ENCODE results near the gene ADGRG3.
A peak's percentile ranks its signal among the peaks of the same experiment; 100 is the strongest.

Gene ADGRG3

DNA sequence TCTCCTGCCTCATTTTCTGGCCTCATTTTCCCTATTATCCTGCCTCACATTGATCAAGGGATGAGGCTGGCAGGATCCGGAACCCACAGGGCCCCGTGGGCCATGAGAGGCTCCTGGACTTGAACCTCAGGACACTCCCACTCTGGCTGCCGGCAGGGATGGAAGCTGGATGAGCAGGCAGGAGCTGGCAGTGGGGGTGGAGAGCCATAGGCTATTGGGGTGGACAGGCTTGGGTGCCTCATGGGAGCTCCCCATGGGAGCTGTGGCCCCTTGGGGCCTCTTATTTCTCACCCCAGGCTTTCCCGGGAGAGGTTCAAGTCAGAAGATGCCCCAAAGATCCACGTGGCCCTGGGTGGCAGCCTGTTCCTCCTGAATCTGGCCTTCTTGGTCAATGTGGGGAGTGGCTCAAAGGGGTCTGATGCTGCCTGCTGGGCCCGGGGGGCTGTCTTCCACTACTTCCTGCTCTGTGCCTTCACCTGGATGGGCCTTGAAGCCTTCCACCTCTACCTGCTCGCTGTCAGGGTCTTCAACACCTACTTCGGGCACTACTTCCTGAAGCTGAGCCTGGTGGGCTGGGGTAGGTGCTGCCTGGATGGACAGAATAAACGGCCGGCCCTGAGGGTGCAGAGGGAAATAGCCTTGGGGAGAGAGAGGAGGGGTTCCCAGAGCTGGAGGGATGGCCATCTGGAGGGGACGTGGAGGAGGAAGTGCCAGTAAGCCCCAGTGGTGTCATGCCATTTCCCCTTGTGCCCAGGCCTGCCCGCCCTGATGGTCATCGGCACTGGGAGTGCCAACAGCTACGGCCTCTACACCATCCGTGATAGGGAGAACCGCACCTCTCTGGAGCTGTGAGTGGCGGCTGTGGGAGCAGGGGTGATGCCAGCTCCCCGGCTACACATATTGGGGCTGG, 15.8 kb downstream of the ADGRG3 start:
- ATAC-seq (ENCODE audit: low read depth) (no peak), DNase-seq (ENCODE audit: low spot score in 2 of 2) (no peak)
- Mint-ChIP-seq H3K27ac (peak overlapping the region; percentile 2), H3K36me3 (no peaks in the 10 kb centered on the region), H3K4me1 (peaks cover 4% of the 10 kb centered on the region), H3K27me3 (peaks cover 7% of the 10 kb centered on the region), H3K4me3 (no peak overlapping the region), H3K9me3 (no peaks in the 10 kb centered on the region)

DNA sequence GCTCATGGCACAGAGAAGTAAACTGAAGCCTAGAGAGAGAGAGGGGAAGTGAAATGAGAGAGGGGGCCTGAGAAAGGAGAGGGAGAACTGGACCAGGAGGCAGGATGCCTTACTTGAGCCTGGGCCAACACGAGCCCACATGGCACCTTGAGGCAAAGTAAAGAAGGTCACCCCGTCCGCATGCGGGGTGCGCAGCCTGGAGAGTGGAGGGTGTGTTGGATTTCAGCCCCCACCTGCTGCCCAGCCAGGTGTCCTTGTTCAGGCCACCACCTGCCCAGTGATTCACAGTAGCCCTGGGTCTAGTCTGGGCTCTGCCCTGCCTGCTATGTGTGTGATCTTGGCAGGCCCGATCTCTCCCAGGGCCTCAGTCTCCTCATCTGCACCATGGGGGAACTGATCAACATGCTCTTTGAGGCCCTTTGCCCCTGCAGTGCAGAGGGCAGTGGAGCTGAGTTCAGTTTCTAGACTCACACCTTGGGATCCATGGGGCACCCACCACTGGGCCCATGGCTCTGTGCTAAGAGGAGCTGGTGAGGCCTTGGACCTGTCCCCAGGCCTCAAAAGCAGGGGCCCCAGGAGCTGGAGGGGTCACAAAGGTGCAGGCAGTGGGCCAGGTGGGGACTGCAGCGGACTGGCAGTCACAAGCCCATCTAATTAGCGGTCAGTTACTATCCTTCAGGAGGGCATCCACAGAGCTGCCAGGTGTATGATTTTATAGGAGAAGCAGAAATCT, 16.7 kb downstream of the ADGRG3 start:
- DNase-seq (ENCODE audit: low spot score in 2 of 2) (no peak), ATAC-seq (ENCODE audit: low read depth) (no peak)
- Mint-ChIP-seq H3K36me3 (no peaks in the 10 kb centered on the region), H3K27ac (no peak overlapping the region), H3K27me3 (peaks cover 5% of the 10 kb centered on the region), H3K4me3 (no peak overlapping the region), H3K9me3 (no peaks in the 10 kb centered on the region), H3K4me1 (peaks cover 6% of the 10 kb centered on the region)

DNA sequence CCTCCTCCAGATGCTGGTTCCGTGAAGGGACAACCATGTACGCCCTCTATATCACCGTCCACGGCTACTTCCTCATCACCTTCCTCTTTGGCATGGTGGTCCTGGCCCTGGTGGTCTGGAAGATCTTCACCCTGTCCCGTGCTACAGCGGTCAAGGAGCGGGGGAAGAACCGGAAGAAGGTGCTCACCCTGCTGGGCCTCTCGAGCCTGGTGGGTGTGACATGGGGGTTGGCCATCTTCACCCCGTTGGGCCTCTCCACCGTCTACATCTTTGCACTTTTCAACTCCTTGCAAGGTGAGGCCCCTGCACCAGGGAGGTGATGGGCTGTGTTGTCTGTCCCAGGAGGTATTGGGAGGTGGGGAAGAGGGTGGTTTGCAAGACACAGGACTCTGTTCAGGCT, 17.5 kb downstream of the ADGRG3 start:
- DNase-seq (ENCODE audit: low spot score in 2 of 2) (no peak), ATAC-seq (ENCODE audit: low read depth) (no peak)
- no peak overlapping the region for H3K27ac Mint-ChIP-seq
- H3K4me3 Mint-ChIP-seq: no peak overlapping the region
- no peaks in the 10 kb centered on the region for H3K9me3 Mint-ChIP-seq
- peaks cover 4% of the 10 kb centered on the region for H3K27me3 Mint-ChIP-seq
- no peaks in the 10 kb centered on the region for H3K36me3 Mint-ChIP-seq
- H3K4me1 Mint-ChIP-seq: peaks cover 9% of the 10 kb centered on the region

DNA sequence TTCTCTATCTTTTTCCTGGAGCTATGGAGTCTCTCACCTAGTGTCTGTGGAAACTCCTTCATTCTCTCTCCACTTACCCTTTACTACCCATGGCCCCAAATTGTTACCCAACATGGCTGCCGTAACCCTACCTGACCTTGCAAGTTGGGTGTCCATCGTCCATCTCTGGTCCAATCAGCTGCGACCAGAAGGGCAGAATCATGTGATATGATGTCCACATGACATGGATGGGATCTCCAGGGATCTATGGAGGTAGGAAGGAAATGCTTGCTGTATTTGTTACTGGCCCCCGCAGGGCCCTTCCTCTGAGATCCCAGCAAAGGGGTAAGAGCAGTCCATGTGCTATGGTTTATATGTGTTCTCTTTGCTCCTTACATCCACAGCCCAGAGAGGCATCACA, 18.5 kb downstream of the ADGRG3 start:
- Mint-ChIP-seq H3K4me3 (no peak overlapping the region), H3K9me3 (no peaks in the 10 kb centered on the region), H3K4me1 (peaks cover 11% of the 10 kb centered on the region), H3K27me3 (peaks cover 4% of the 10 kb centered on the region), H3K36me3 (no peaks in the 10 kb centered on the region), H3K27ac (no peak overlapping the region)
- no peak for ATAC-seq (ENCODE audit: low read depth)
- no peak for DNase-seq (ENCODE audit: low spot score in 2 of 2)

DNA sequence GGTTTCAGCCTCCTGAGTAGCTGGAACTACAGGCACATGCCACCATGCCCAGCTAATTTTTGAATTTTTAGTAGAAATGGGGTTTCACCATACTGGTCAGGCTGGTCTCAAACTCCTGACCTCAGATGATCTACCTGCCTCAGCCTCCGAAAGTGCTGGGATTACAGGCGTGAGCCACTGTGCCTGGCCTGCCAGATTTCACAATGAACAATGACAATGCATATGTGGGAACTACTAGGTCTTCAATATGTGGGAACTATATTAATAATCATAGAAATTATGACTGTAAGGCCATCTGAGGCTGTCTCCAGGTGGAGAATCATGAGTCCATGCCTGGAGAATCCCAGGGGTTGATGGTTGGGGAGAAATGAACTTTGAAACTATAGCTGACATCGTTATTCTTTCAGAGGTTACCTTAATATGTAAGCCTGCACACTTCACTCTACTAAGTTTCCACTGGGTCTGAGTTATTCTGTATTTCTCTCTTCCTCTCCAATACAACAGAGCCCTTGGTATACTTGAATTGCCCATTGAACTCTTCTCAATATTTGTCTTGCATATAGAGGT, 19.3 kb downstream of the ADGRG3 start:
- Mint-ChIP-seq H3K27ac (peak overlapping the region; percentile 2), H3K27me3 (peaks cover 2% of the 10 kb centered on the region), H3K9me3 (no peaks in the 10 kb centered on the region), H3K4me1 (peaks cover 11% of the 10 kb centered on the region), H3K36me3 (no peaks in the 10 kb centered on the region), H3K4me3 (no peak overlapping the region)
- DNase-seq (ENCODE audit: low spot score in 2 of 2) (no peak), ATAC-seq (ENCODE audit: low read depth) (no peak)

DNA sequence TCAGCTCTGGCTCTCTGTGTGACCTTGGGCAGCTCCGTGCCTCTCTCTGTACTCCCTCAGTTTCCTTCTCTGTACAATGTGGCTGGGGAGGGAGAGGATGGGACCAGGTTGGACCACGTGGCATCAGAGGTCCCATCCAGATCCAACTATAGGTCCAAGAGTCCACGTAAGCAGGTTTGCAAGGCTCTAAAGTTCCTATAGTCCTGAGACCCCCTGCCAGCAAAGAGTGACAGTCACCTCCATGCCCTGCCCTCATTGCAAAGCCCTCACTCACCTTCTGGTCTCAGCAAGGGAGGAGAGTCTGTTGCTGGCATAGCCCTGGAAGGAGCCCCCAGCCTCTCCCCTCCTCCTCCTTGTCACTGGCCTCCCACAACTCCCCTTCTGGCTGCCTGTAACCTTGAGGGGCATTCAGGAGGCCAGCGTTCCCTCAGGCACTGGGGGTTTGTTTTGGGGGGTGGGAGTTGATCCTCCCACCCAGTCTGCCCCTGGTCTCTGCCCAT, 20.4 kb downstream of the ADGRG3 start:
- H3K36me3 Mint-ChIP-seq: no peaks in the 10 kb centered on the region
- no peak for ATAC-seq (ENCODE audit: low read depth)
- H3K9me3 Mint-ChIP-seq: no peaks in the 10 kb centered on the region
- H3K4me3 Mint-ChIP-seq: no peak overlapping the region
- no peak for DNase-seq (ENCODE audit: low spot score in 2 of 2)
- H3K27ac Mint-ChIP-seq: peak overlapping the region; percentile 2
- H3K4me1 Mint-ChIP-seq: peaks cover 11% of the 10 kb centered on the region
- no peaks in the 10 kb centered on the region for H3K27me3 Mint-ChIP-seq

DNA sequence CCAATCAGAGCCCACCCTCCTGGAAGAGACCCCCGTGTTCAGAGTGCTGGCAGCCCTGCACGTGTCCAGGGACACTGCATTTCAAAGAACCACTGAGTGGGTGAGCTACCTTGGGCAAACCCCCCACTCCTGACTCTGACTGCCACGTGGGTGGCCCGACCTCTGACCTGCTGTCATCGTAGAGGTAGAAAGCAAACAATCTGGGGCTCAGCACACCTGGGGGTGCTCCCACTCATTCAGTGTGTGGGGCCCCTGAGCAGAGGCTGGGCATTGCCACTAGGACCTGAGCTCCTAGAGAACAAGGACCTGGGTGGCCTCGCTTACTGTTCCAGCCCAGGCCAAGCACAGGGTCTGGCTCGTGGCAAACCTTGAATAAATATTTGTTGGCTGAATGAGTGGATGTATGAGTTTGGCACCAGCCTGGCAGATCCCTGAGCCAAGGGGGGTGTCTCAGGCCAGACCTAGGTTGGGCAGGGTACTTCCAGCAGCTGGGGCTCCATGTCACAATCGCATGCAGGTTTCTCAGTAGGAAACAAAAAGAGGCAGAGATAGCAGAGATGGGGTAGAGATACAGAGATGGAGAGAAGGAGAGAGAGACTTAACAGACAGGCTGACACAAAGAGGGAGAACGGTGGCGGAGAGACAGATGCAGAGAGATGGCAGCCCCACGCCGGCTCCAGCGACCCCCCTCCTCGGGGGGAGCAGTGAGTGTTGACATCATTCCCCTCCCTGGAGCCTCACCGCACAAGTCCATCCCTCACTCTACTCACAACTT, 21.1 kb downstream of the ADGRG3 start:
- Mint-ChIP-seq H3K4me1 (peaks cover 11% of the 10 kb centered on the region), H3K4me3 (no peak overlapping the region), H3K36me3 (no peaks in the 10 kb centered on the region), H3K9me3 (no peaks in the 10 kb centered on the region), H3K27me3 (no peaks in the 10 kb centered on the region), H3K27ac (peak overlapping the region; percentile 88)
- ATAC-seq (ENCODE audit: low read depth) (no peak), DNase-seq (ENCODE audit: low spot score in 2 of 2) (no peak)

DNA sequence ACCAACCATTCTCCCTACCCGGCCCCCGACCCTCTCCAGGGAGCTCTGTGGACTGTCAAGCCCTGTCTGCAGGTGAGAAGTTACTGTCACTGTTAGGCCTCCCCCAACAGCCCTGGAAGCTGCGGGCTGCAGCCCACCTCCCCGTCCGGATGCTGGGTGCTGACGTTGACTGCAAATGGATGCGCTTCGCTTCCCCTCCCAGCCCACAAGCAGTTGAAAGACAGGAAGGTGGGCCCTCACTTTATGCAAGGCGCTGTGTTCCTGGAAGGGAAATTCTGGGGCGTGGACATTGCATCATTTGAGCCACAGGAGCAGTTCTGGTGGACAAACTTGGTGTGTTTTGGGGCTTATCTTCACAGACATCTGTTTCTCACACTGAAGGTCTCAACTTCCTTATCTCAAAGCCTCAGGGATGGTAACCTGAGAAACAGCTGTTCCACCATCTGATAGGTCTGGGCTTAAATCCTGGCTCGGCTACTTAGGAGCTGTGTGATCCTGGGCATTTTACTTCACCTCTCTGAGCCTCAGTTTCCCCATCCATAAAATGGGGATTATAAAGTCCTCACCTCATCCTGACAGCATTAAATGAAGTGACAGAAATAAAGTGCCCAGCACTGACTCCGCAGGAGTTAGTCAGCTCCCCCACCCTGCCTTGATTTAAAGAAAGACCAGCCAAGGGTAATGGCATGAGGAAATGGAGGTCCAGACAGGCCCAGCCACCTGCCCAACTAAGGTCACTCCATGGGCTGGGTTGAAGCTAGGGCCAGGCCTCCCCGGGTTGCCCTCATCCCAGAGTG, 21.9 kb downstream of the ADGRG3 start:
- no peaks in the 10 kb centered on the region for H3K9me3 Mint-ChIP-seq
- ATAC-seq (ENCODE audit: low read depth): peak; percentile 87
- no peaks in the 10 kb centered on the region for H3K36me3 Mint-ChIP-seq
- peaks cover 15% of the 10 kb centered on the region for H3K4me1 Mint-ChIP-seq
- H3K27ac Mint-ChIP-seq: peak overlapping the region; percentile 88
- H3K4me3 Mint-ChIP-seq: no peak overlapping the region
- H3K27me3 Mint-ChIP-seq: no peaks in the 10 kb centered on the region
- peak; percentile 27 to 35 for DNase-seq (ENCODE audit: low spot score in 2 of 2)

DNA sequence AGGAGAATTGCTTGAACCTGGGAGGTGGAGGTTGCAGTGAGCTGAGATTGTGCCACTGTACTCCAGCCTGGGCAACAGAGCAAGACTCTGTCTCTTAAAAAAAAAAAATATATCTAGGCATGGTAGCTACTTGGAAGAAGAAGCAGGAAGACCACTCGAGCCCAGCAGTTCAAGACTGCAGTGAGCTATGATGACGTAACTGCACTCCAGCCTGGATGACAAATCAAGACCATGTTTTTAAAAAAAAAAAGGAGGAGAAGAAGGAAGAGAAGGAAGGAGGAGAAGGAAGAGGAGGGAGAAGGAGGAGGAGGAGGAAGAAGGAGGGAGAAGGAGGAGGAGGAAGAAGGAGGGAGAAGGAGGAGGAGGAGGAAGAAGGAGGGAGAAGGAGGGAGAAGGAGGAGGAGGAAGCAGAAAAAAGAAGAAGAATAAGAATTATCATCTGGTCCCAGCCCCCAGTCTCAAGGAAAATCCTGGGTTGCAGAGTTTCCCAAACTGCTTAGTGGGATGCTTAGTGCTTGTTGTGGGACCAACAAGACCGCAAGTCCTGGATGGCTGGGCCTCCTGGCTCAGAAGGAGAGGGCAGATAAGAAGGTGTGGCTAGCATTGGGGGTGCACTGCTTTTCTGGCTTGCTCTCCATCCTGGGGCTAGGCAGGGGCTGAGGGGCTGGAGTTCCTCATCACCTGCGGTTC, 22.8 kb downstream of the ADGRG3 start:
- Mint-ChIP-seq H3K27me3 (no peaks in the 10 kb centered on the region), H3K9me3 (no peaks in the 10 kb centered on the region)

DNA sequence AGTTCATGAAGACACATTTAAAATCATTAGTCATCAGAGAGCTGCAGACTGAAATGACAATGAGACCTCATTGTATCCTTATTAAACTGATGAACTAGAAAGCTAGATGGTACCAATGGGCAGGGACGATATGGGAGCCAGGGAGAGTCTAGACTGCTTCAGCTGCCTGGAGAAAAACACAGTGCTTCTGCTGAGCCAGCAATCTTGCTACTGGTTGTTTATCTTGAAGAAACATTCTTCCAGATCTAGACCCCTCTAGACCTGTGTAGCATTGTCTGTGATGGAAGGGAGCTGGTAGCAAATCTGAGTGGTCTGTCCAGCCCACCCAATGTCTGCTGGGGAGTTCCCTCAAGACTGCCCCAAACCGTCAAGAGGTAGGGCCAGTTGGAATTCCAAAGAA, 24.5 kb downstream of the ADGRG3 start:
- Mint-ChIP-seq H3K27ac (peak overlapping the region; percentile 26), H3K27me3 (no peaks in the 10 kb centered on the region), H3K4me1 (peaks cover 17% of the 10 kb centered on the region), H3K9me3 (no peaks in the 10 kb centered on the region), H3K36me3 (no peaks in the 10 kb centered on the region), H3K4me3 (no peak overlapping the region)
- DNase-seq (ENCODE audit: low spot score in 2 of 2): no peak
- no peak for ATAC-seq (ENCODE audit: low read depth)

More for the DNA sequence above, 22.8 kb downstream of the ADGRG3 start:
- H3K4me1 Mint-ChIP-seq: peaks cover 17% of the 10 kb centered on the region
- H3K4me3 Mint-ChIP-seq: no peak overlapping the region
- no peak for ATAC-seq (ENCODE audit: low read depth)
- no peak for DNase-seq (ENCODE audit: low spot score in 2 of 2)
- peak overlapping the region; percentile 56 for H3K27ac Mint-ChIP-seq
- H3K36me3 Mint-ChIP-seq: no peaks in the 10 kb centered on the region

DNA sequence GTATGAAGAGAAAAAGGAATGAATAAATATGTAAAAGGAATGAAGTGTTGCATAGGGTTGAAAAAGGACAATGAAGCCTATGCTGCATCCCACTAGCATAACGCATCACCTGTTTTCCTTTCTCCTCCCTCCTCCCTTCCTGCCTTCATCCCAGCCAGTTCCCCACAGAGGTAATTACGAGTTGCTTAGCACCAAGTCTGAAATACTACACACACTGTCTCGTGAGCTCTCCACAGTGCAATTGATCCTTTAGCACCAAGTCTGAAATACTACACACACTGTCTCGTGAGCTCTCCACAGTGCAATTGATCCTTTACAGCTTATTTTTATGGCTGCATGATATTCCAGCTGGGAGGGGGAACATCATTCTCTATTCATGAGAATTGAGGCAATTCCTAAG, 25.4 kb downstream of the ADGRG3 start:
- Mint-ChIP-seq H3K36me3 (no peaks in the 10 kb centered on the region), H3K4me3 (no peak overlapping the region), H3K9me3 (no peaks in the 10 kb centered on the region), H3K27ac (no peak overlapping the region), H3K4me1 (peaks cover 17% of the 10 kb centered on the region), H3K27me3 (no peaks in the 10 kb centered on the region)
- DNase-seq (ENCODE audit: low spot score in 2 of 2): no peak
- no peak for ATAC-seq (ENCODE audit: low read depth)

DNA sequence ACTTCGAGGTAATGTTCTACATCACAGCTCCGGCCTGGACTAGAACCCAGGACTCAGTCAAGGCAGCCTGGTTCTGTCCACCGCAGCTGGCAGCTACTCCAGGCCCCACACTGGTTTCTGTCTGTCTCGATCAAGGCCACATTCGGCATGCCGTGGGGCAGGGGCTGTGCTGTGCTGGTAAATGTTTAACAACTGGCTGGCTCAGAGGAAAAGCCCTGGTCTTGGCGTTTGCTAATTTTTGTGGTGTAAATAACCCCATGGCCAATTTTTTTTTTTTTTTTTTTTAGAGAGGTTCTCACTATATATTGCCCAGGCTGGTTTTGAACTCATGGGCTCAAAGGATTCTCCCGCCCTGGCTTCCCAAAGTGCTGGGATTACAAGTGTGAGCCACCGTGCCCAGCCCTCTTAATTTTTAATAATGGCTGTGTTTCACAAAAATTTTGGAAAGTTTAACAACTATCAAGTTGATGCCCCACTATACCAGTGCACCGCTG, 26.2 kb downstream of the ADGRG3 start:
- DNase-seq (ENCODE audit: low spot score in 2 of 2): no peak
- Mint-ChIP-seq H3K4me1 (peaks cover 15% of the 10 kb centered on the region), H3K9me3 (no peaks in the 10 kb centered on the region), H3K27me3 (no peaks in the 10 kb centered on the region), H3K27ac (peak overlapping the region; percentile 60), H3K36me3 (no peaks in the 10 kb centered on the region), H3K4me3 (peak overlapping the region; percentile 72)
- ATAC-seq (ENCODE audit: low read depth): no peak

Measured in memory B cell (primary cell).